ENCODE results near the gene MAVS.

GRCh38 chr20:3919352-3919751 lies 72.7 kb downstream of the MAVS start:
- TF ChIP-seq POLR2AphosphoS5 (IDR thresholded peaks at IDR 0.05; ENCODE audit: low read depth, low read length) = no peak
- TF ChIP-seq TAF1 (IDR thresholded peaks at IDR 0.05; ENCODE audit: borderline replicate concordance, insufficient read depth, low read length) = no peak
- no peak for TF ChIP-seq REST (IDR thresholded peaks at IDR 0.05; ENCODE audit: insufficient read depth in 1 of 2, low read depth in 2 of 2, low read length in 2 of 2)
- no peak for TF ChIP-seq SIN3A (IDR thresholded peaks at IDR 0.05; ENCODE audit: borderline replicate concordance, insufficient read depth, low read length)
- no peak for TF ChIP-seq FOXP2 (optimal IDR thresholded peaks at IDR 0.05; ENCODE audit: borderline replicate concordance, extremely low read depth, extremely low read length, insufficient read depth)
